WI38 (cell line): ENCODE data around the gene DDIT3.

Experiments used
- H3K4me3 ChIP-seq: 2 replicates; pipeline ENCODE4 v1.5.1; 2011; ENCODE audit warnings: low read depth, mild to moderate bottlenecking, control low read depth, low read length
- CTCF ChIP-seq: IDR thresholded peaks from 2 replicates; pipeline ENCODE4 v1.5.1; 2012; ENCODE audit warnings: low read depth, mild to moderate bottlenecking, control low read depth, low read length

Gene DDIT3

GRCh38 chr12:57490126-57490525, 30.2 kb downstream of the DDIT3 start:
- H3K4me3 ChIP-seq: no peak overlapping the region
- TF ChIP-seq CTCF: no peak

GRCh38 chr12:57489157-57489641, 31.1 kb downstream of the DDIT3 start:
- no peak for TF ChIP-seq CTCF
- H3K4me3 ChIP-seq: peak overlapping the region; percentile 99

GRCh38 chr12:57488402-57489156, 31.7 kb downstream of the DDIT3 start:
- no peak for TF ChIP-seq CTCF
- H3K4me3 ChIP-seq: peak overlapping the region; percentile 99

GRCh38 chr12:57487597-57488401, 32.5 kb downstream of the DDIT3 start, which contains the start of gene MARS1:
TSS of gene MARS1 (plus strand) at chr12:57488068. CDS start at chr12:57488091, 23 bp downstream.
- peak within 1 kb of the TSS; percentile 99 for H3K4me3 ChIP-seq
- TF ChIP-seq CTCF: no peak

- peak overlapping the region; percentile 99; the same call in 1 of the 2 replicates for H3K4me3 ChIP-seq
- no peak for TF ChIP-seq CTCF
These were observed 33.2 kb downstream of the DDIT3 start for GRCh38 chr12:57487055-57487596.

GRCh38 chr12:57485695-57486094, 34.6 kb downstream of the DDIT3 start:
- no peak overlapping the region for H3K4me3 ChIP-seq
- TF ChIP-seq CTCF: no peak

GRCh38 chr12:57483466-57483865, 36.8 kb downstream of the DDIT3 start:
- no peak for TF ChIP-seq CTCF

More at GRCh38 chr12:57483466-57483865, 36.8 kb downstream of the DDIT3 start:
- H3K4me3 ChIP-seq: no peak overlapping the region
